Measurements from ENCODE around the gene CPZ. TPM values are rescaled to one million over a fixed set of nuclear protein-coding genes. Genes with fewer than 3 reads are reported as not detected.

Gene CPZ
- total and polyA plus RNA-seq, 2 donors (not counting 1 experiment from before 2014, with no cell fraction given), result not detected

- intact Hi-C loops (cut with micrococcal nuclease), result no loop called here
- 68% methylated on average over 12 of the region's 16 CpGs for WGBS (ENCODE audit: insufficient coverage)
- Histone ChIP-seq H2AFZ (ENCODE audit: insufficient read depth, low read depth, low read length, poor library complexity, severe bottlenecking) (no peak overlapping the region), H3K4me2 (replicated peaks; ENCODE audit: low read depth, low read length, poor library complexity, severe bottlenecking) (no peak overlapping the region), H3K36me3 (replicated peaks in 1 of 2; ENCODE audit: control extremely low read depth in 1 of 2, control insufficient read depth in 1 of 2, extremely low read depth in 1 of 2, insufficient read depth in 2 of 2, low read length in 1 of 2) (no peaks in the 10 kb centered on the region), H3K4me1 (ENCODE audit: control insufficient read depth in 2 of 2, insufficient read depth in 2 of 2, low read length in 2 of 2) (no peaks in the 10 kb centered on the region), H3K9me3 (ENCODE audit: control extremely low read depth in 1 of 3, control insufficient read depth in 2 of 3, insufficient read depth in 1 of 3, low read length in 2 of 3) (peaks cover 0 to 7% (median 0%) of the 10 kb centered on the region in 3 donors), H3K27ac (ENCODE audit: low read length in 2 of 2) (no peak overlapping the region), H3K79me2 (ENCODE audit: control insufficient read depth, insufficient read depth, low read length) (no peaks in the 10 kb centered on the region), H4K20me1 (ENCODE audit: control insufficient read depth, insufficient read depth, low read length, poor library complexity, severe bottlenecking) (no peaks in the 10 kb centered on the region), H3K4me3 (ENCODE audit: control extremely low read depth in 1 of 5, extremely low read depth in 1 of 5, insufficient read depth in 1 of 5, low read depth in 2 of 5, low read length in 4 of 5) (no peak overlapping the region), H3K27me3 (replicated peaks in 1 of 4; ENCODE audit: control extremely low read depth in 1 of 4, control insufficient read depth in 3 of 4, insufficient read depth in 4 of 4, low read length in 3 of 4) (no peaks in the 10 kb centered on the region), H3K9ac (ENCODE audit: low read length) (no peak overlapping the region)
- H3K9me3 Mint-ChIP-seq (ENCODE audit: insufficient read depth), result no peaks in the 10 kb centered on the region
- DNase-seq (no peak), ATAC-seq (ENCODE audit: low read depth) (no peak)
- ChIA-PET POLR2A (no interaction called here), CTCF (no interaction called here)
- no peak overlapping the region for H3K4me3 Mint-ChIP-seq
- no peak for TF ChIP-seq CTCF (IDR thresholded peaks at IDR 0.05)
- no peak for TF ChIP-seq EZH2 (IDR thresholded peaks at IDR 0.05; ENCODE audit: borderline replicate concordance, insufficient read depth, low read depth, low read length, poor library complexity, severe bottlenecking)
- H3K27ac Mint-ChIP-seq, result no peak overlapping the region
- H3K4me1 Mint-ChIP-seq, result no peaks in the 10 kb centered on the region
- H3K27me3 Mint-ChIP-seq, result no peaks in the 10 kb centered on the region
Measured at GRCh38 chr4:8547108-8547911, 45.3 kb upstream of the CPZ start.

GRCh38 chr4:8547912-8548730 is 44.4 kb upstream of the CPZ start:
- no peak overlapping the region for H3K4me3 ChIP-seq (ENCODE audit: control extremely low read depth in 1 of 5, extremely low read depth in 1 of 5, insufficient read depth in 1 of 5, low read depth in 2 of 5, low read length in 4 of 5)
- H4K20me1 ChIP-seq (ENCODE audit: control insufficient read depth, insufficient read depth, low read length, poor library complexity, severe bottlenecking), result no peaks in the 10 kb centered on the region
- H3K9me3 ChIP-seq (ENCODE audit: control extremely low read depth in 1 of 3, control insufficient read depth in 2 of 3, insufficient read depth in 1 of 3, low read length in 2 of 3), result peaks cover 0 to 7% (median 0%) of the 10 kb centered on the region in 3 donors
- no peak overlapping the region for H2AFZ ChIP-seq (ENCODE audit: insufficient read depth, low read depth, low read length, poor library complexity, severe bottlenecking)
- Mint-ChIP-seq H3K27ac (no peak overlapping the region), H3K9me3 (ENCODE audit: insufficient read depth) (no peaks in the 10 kb centered on the region), H3K27me3 (peaks cover 3% of the 10 kb centered on the region), H3K4me3 (no peak overlapping the region), H3K4me1 (no peaks in the 10 kb centered on the region)
- intact Hi-C loops (cut with micrococcal nuclease), result no loop called here
- WGBS (ENCODE audit: insufficient coverage), result 96% methylated on average over 16 of the region's 16 CpGs
- no peaks in the 10 kb centered on the region for H3K36me3 ChIP-seq (replicated peaks in 1 of 2; ENCODE audit: control extremely low read depth in 1 of 2, control insufficient read depth in 1 of 2, extremely low read depth in 1 of 2, insufficient read depth in 2 of 2, low read length in 1 of 2)
- TF ChIP-seq CTCF (IDR thresholded peaks at IDR 0.05) (no peak), EZH2 (IDR thresholded peaks at IDR 0.05; ENCODE audit: borderline replicate concordance, insufficient read depth, low read depth, low read length, poor library complexity, severe bottlenecking) (no peak)
- ChIA-PET CTCF (no interaction called here), POLR2A (no interaction called here)
- DNase-seq (no peak), ATAC-seq (ENCODE audit: low read depth) (no peak)
- no peak overlapping the region for H3K4me2 ChIP-seq (replicated peaks; ENCODE audit: low read depth, low read length, poor library complexity, severe bottlenecking)
- no peaks in the 10 kb centered on the region for H3K79me2 ChIP-seq (ENCODE audit: control insufficient read depth, insufficient read depth, low read length)
- H3K27ac ChIP-seq (ENCODE audit: low read length in 2 of 2), result no peak overlapping the region
- H3K27me3 ChIP-seq (replicated peaks in 1 of 4; ENCODE audit: control extremely low read depth in 1 of 4, control insufficient read depth in 3 of 4, insufficient read depth in 4 of 4, low read length in 3 of 4), result no peaks in the 10 kb centered on the region
- H3K4me1 ChIP-seq (ENCODE audit: control insufficient read depth in 2 of 2, insufficient read depth in 2 of 2, low read length in 2 of 2), result no peaks in the 10 kb centered on the region
- no peak overlapping the region for H3K9ac ChIP-seq (ENCODE audit: low read length)
